ENCODE data around the gene SEPTIN6. TPM values are rescaled to one million over a fixed set of nuclear protein-coding genes. Genes with fewer than 3 reads are reported as not detected.

Gene SEPTIN6
- total and polyA plus RNA-seq, 2 donors from 2014 or later = 32.4 to 40.1 TPM

- Histone ChIP-seq H3K4me3 (ENCODE audit: low read length in 3 of 3) (no peak overlapping the region), H3K27ac (ENCODE audit: low read depth in 2 of 2, low read length in 2 of 2) (no peak overlapping the region), H3K27me3 (ENCODE audit: control insufficient read depth, insufficient read depth, low read length) (no peaks in the 10 kb centered on the region), H3K36me3 (ENCODE audit: control insufficient read depth in 2 of 3, insufficient read depth in 3 of 3, low read length in 3 of 3) (no peaks in the 10 kb centered on the region), H3K9me3 (ENCODE audit: control insufficient read depth in 2 of 3, insufficient read depth in 1 of 3, low read length in 3 of 3) (no peaks in the 10 kb centered on the region), H3K4me1 (ENCODE audit: control insufficient read depth in 2 of 3, insufficient read depth in 2 of 3, low read depth in 1 of 3, low read length in 3 of 3) (no peaks in the 10 kb centered on the region), H3K9ac (ENCODE audit: low read length in 3 of 3) (no peak overlapping the region)
- no peak for DNase-seq
- no peak for FAIRE-seq
- no peak for TF ChIP-seq CTCF (IDR thresholded peaks at IDR 0.05; ENCODE audit: borderline replicate concordance, extremely low read depth, insufficient read depth)
- intact Hi-C loops (cut with DNase I) = no loop called here
Measured at GRCh38 chrX:119643696-119644095, 49.3 kb downstream of the SEPTIN6 start.

Small RNAs within 50 kb of the gene (microRNA-seq; reads per million reads assigned to microRNA genes)
- gene MIR766 = 23.3 reads per million, percentile 33 among the genes with 10 or more reads in this experiment

Other genes starting within 250 kb of the SEPTIN6 start
- 224 TPM for gene SLC25A5, start 224.7 kb downstream of the SEPTIN6 start, total RNA-seq
- 850 TPM for gene SLC25A5, start 224.7 kb downstream of the SEPTIN6 start, polyA plus RNA-seq (ENCODE audit: insufficient read depth, low read depth, low replicate concordance)
- gene STEEP1, start 127.8 kb downstream of the SEPTIN6 start, total RNA-seq = 24.2 TPM
- 23.7 TPM for gene STEEP1, start 127.8 kb downstream of the SEPTIN6 start, polyA plus RNA-seq (ENCODE audit: insufficient read depth, low read depth, low replicate concordance)
- gene UBE2A, start 118.6 kb downstream of the SEPTIN6 start, total RNA-seq = 50.5 TPM
- 51.3 TPM for gene UBE2A, start 118.6 kb downstream of the SEPTIN6 start, polyA plus RNA-seq (ENCODE audit: insufficient read depth, low read depth, low replicate concordance)
- gene NKRF, start 86.7 kb downstream of the SEPTIN6 start, total RNA-seq = 9.0 TPM
- gene NKRF, start 86.7 kb downstream of the SEPTIN6 start, polyA plus RNA-seq (ENCODE audit: insufficient read depth, low read depth, low replicate concordance) = 5.7 TPM
- gene SOWAHD, start 65.4 kb upstream of the SEPTIN6 start, total RNA-seq = 1.3 TPM
- 0.92 TPM for gene SOWAHD, start 65.4 kb upstream of the SEPTIN6 start, polyA plus RNA-seq (ENCODE audit: insufficient read depth, low read depth, low replicate concordance)
- 1,212 TPM for gene RPL39, start 98.5 kb upstream of the SEPTIN6 start, total RNA-seq
- gene RPL39, start 98.5 kb upstream of the SEPTIN6 start, polyA plus RNA-seq (ENCODE audit: insufficient read depth, low read depth, low replicate concordance) = 2,663 TPM
- 6.0 TPM for gene UPF3B, start 159.8 kb upstream of the SEPTIN6 start, total RNA-seq
- gene UPF3B, start 159.8 kb upstream of the SEPTIN6 start, polyA plus RNA-seq (ENCODE audit: insufficient read depth, low read depth, low replicate concordance) = 9.4 TPM
- 13.3 TPM for gene RNF113A, start 178.6 kb upstream of the SEPTIN6 start, total RNA-seq
- 18.7 TPM for gene RNF113A, start 178.6 kb upstream of the SEPTIN6 start, polyA plus RNA-seq (ENCODE audit: insufficient read depth, low read depth, low replicate concordance)
- 114 TPM for gene NDUFA1, start 178.7 kb upstream of the SEPTIN6 start, total RNA-seq
- gene NDUFA1, start 178.7 kb upstream of the SEPTIN6 start, polyA plus RNA-seq (ENCODE audit: insufficient read depth, low read depth, low replicate concordance) = 512 TPM
- not detected for gene AKAP14, start 202.7 kb upstream of the SEPTIN6 start, total RNA-seq
- gene AKAP14, start 202.7 kb upstream of the SEPTIN6 start, polyA plus RNA-seq (ENCODE audit: insufficient read depth, low read depth, low replicate concordance) = not detected